Right cardiac atrium (tissue), 5 donors: ENCODE results near the gene SELENOI. TPM values are rescaled to one million over a fixed set of nuclear protein-coding genes. Genes with fewer than 3 reads are reported as not detected.
"Not testable (repeated sequence)": the region's sequence is repeated elsewhere in the genome, so short reads cannot be mapped to it uniquely, and the experiment has no call there.

Experiments used
- ATAC-seq, 2 donors: fragments of 200-7000 bp; cut with Tn5 transposase; one replicate each; pipeline versions ENCODE4 v1.8.0 to v1.9.1; 2020; ENCODE audit warnings: moderate library complexity in 2 of 2, mild to moderate bottlenecking in 1 of 2
- DNase-seq, 3 donors: peaks; one replicate each; pipeline ENCODE4 v3.0.0-alpha.2; 2020
- H3K27ac ChIP-seq: one replicate; pipeline ENCODE4 v1.5.1; 2013; ENCODE audit warnings: mild to moderate bottlenecking, low read length, control low read depth, moderate library complexity
- H3K27me3 ChIP-seq: one replicate; pipeline ENCODE4 v1.6.1; 2013; ENCODE audit not compliant: control insufficient read depth, insufficient read depth
- H3K4me1 ChIP-seq: one replicate; pipeline ENCODE4 v1.6.1; 2013; ENCODE audit warnings: low read length; ENCODE audit not compliant: control insufficient read depth, insufficient read depth
- H3K4me3 ChIP-seq: one replicate; pipeline ENCODE4 v1.5.1; 2013; ENCODE audit warnings: low read length, control low read depth
- H3K9me3 ChIP-seq: one replicate; pipeline ENCODE4 v1.6.1; 2013; ENCODE audit warnings: low read length; ENCODE audit not compliant: control insufficient read depth
- WGBS: extraction: QIAGEN DNeasy Blood & Tissue Kit; methylation state at CpG from one replicate; pipeline ENCODE4 v1.1.7; 2013; 5-methylcytosine and 5-hydroxymethylcytosine counted together
- intact Hi-C, 4 donors: fragments of 100-400 bp; cut with DNase I; formaldehyde crosslinking; loops; one replicate each; pipeline versions ENCODE4 v1.11.0 to v1.14.0; 2022 to 2023
- polyA plus RNA-seq: library from polyadenylated mRNA; stranded (reverse); fragments of 200-250 nt; gene quantifications from one replicate; pipeline ENCODE4 v1.2.3, GENCODE V29; 2013
- total RNA-seq, 4 donors: library from RNA; stranded (reverse); fragmentation: NEBNext Ultra II Directional; extraction: Animal tissue kit (Norgen Biotek cat#: 25700); gene quantifications; one replicate each; pipeline ENCODE4 v1.2.1, GENCODE V29; 2021
- donor health status: healthy with polysubstance abuse.
- donor health status: DM: no; HTN: yes; CAD: no.
- donor health status: DM: no; HTN: no; CAD: no.
- donor health status: DM: no; HTN: yes; CAD: no; lungs with severe emphysema.
- donor health status: DM: yes; HTN: yes; CAD: no.

SELENOI gene
- total and polyA plus RNA-seq, 5 donors: 3.8 to 20.2 (median 16.0) TPM

DNA sequence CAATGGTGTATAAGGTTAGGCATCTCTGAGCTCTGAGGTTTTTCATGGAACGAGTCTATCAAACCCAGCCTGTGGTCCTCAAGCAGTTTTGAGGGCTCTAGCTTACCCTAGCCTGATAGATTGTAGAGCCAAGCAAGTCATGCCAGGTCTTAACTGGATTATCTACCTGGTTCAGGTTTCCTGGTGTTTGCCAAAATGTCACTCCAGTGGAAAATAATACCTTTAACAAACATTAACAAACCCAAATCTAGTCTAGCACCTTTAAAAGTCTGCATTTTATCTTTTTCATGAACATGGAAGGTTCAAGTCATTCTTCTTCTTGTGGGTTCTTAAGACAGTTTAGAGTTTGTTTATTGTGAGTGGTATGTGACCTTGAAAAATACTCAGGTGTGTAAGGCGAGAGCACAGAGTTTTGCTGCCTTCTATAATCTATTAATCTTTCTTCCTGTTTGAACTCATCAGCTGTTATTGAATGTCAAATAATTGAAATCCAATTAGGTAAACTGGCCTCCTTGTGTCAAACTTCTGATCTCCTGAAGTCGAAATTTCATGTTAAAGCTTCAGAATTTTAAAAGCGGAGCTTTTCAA is 14.0 kb downstream of the SELENOI start:
- H3K4me3 ChIP-seq: no peak overlapping the region
- intact Hi-C loops: no loop called here
- H3K9me3 ChIP-seq: no peaks in the 10 kb centered on the region
- no peaks in the 10 kb centered on the region for H3K27me3 ChIP-seq
- no peak overlapping the region for H3K27ac ChIP-seq
- 95% methylated on average over 4 of the region's 4 CpGs for WGBS
- ATAC-seq (no peak), DNase-seq (no peak)
- peaks cover 1% of the 10 kb centered on the region for H3K4me1 ChIP-seq

DNA sequence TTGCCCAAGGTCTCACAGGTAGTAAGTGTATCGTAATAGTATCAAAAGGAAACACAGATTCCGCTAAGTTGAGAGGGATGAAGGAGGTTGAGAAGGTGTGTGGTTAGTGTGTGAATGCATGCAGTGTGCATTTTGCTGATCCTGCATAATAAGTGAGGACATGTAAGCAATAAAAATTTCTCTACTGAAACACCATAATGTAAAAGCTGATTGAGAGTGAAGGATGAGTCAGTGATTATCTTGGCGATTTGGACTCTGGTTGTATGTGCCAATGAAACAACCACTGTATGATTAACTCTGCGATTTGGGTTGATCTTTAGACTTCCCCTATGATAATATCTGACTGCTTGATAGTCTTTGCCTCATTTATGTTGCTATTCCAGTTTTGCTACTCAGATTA is 17.4 kb downstream of the SELENOI start:
- no peak overlapping the region for H3K4me3 ChIP-seq
- DNase-seq: no peak
- H3K9me3 ChIP-seq: no peaks in the 10 kb centered on the region
- H3K27ac ChIP-seq: no peak overlapping the region
- intact Hi-C loops: no loop called here
- peaks cover 3% of the 10 kb centered on the region for H3K4me1 ChIP-seq
- no peak for ATAC-seq
- no peaks in the 10 kb centered on the region for H3K27me3 ChIP-seq
- 91% methylated on average over 4 of the region's 4 CpGs for whole genome bisulfite sequencing

DNA sequence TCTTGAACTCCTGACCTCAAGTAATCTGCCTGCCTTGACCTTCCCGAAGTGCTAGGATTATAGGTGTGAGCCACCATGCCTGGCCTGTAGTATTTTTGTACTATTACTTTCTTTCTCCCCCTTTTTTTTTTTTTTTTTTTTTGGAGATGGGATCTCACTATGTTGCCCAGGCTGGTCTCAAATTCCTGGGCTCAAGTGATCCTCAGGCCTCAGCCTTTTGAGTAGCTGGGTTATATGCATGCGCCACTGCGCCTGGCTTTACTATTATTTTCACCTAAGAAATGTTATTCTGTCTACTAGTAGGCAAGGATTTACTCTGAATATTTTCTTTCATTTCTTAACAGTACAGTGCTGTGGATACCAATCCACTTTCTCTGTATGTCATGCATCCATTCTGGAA is 18.0 kb downstream of the SELENOI start:
- intact Hi-C loops: no loop called here
- no peaks in the 10 kb centered on the region for H3K27me3 ChIP-seq
- DNase-seq (no peak), ATAC-seq (no peak)
- no peak overlapping the region for H3K27ac ChIP-seq
- H3K9me3 ChIP-seq: no peaks in the 10 kb centered on the region
- WGBS: 79% methylated on average over 3 of the region's 3 CpGs
- no peak overlapping the region for H3K4me3 ChIP-seq
- H3K4me1 ChIP-seq: peaks cover 3% of the 10 kb centered on the region

DNA sequence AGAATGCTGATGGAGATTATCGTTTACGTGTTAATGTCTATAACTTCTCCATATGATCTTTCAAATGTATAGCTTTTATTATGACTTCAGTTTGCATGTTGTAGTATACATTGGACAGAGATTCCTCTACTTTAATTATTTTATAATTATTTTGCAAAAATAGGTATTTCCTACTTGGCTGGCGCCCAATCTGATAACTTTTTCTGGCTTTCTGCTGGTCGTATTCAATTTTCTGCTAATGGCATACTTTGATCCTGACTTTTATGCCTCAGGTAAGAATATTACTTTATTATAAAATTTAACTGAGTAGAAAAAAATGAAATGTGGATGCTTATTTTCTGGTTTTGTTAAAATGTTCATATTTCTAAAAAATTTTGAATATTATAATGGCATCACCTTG is 18.7 kb downstream of the SELENOI start:
- ATAC-seq (no peak), DNase-seq (no peak)
- WGBS: 90% methylated on average over 4 of the region's 4 CpGs
- Histone ChIP-seq H3K27me3 (no peaks in the 10 kb centered on the region), H3K9me3 (no peaks in the 10 kb centered on the region), H3K27ac (no peak overlapping the region), H3K4me3 (no peak overlapping the region), H3K4me1 (peaks cover 3% of the 10 kb centered on the region)
- intact Hi-C loops: no loop called here

GRCh38 chr2:26366957-26367356 is 21.0 kb downstream of the SELENOI start:
- intact Hi-C loops: no loop called here
- no peak overlapping the region for H3K4me3 ChIP-seq

GRCh38 chr2:26369664-26370063 is 23.7 kb downstream of the SELENOI start:
- 56% methylated on average over 2 of the region's 2 CpGs for WGBS
- H3K27me3 ChIP-seq, DNase-seq, ATAC-seq, H3K4me3 ChIP-seq, H3K9me3 ChIP-seq, intact Hi-C loops, H3K27ac ChIP-seq, H3K4me1 ChIP-seq: not testable (repeated sequence)

More at GRCh38 chr2:26366957-26367356, 21.0 kb downstream of the SELENOI start:
- 91% methylated on average over 5 of the region's 5 CpGs for WGBS
- Histone ChIP-seq H3K4me1 (peaks cover 2% of the 10 kb centered on the region), H3K27ac (no peak overlapping the region), H3K27me3 (no peaks in the 10 kb centered on the region), H3K9me3 (no peaks in the 10 kb centered on the region)
- ATAC-seq (no peak), DNase-seq (no peak)

- H3K9me3 ChIP-seq, H3K4me3 ChIP-seq, H3K4me1 ChIP-seq, H3K27ac ChIP-seq, intact Hi-C loops, ATAC-seq, H3K27me3 ChIP-seq: not testable (repeated sequence)
- 91% methylated on average over 15 of the region's 31 CpGs for WGBS
- DNase-seq: peak in 1 of 3 donors; percentile 58
Observed at GRCh38 chr2:26370909-26371308, 25.0 kb downstream of the SELENOI start.

GRCh38 chr2:26376799-26377198 is 30.9 kb downstream of the SELENOI start:
- H3K4me1 ChIP-seq: no peaks in the 10 kb centered on the region
- DNase-seq (no peak), ATAC-seq (no peak)
- 98% methylated on average over 1 of the region's 1 CpG for WGBS
- H3K27me3 ChIP-seq: no peaks in the 10 kb centered on the region
- H3K4me3 ChIP-seq: no peak overlapping the region
- no peaks in the 10 kb centered on the region for H3K9me3 ChIP-seq
- H3K27ac ChIP-seq: no peak overlapping the region
- intact Hi-C loops: no loop called here

- Histone ChIP-seq H3K9me3 (no peaks in the 10 kb centered on the region), H3K4me3 (no peak overlapping the region), H3K27me3 (no peaks in the 10 kb centered on the region), H3K4me1 (no peaks in the 10 kb centered on the region), H3K27ac (no peak overlapping the region)
- intact Hi-C loops: no loop called here
- ATAC-seq (no peak), DNase-seq (no peak)
- 79% methylated on average over 2 of the region's 2 CpGs for WGBS
Observed at GRCh38 chr2:26380281-26380680, 34.3 kb downstream of the SELENOI start.

- DNase-seq (no peak), ATAC-seq (no peak)
- Histone ChIP-seq H3K9me3 (no peaks in the 10 kb centered on the region), H3K27ac (no peak overlapping the region), H3K27me3 (no peaks in the 10 kb centered on the region), H3K4me1 (no peaks in the 10 kb centered on the region), H3K4me3 (no peak overlapping the region)
- intact Hi-C loops: no loop called here
- 87% methylated on average over 3 of the region's 3 CpGs for WGBS
Observed at GRCh38 chr2:26382564-26382963, 36.6 kb downstream of the SELENOI start.

DNA sequence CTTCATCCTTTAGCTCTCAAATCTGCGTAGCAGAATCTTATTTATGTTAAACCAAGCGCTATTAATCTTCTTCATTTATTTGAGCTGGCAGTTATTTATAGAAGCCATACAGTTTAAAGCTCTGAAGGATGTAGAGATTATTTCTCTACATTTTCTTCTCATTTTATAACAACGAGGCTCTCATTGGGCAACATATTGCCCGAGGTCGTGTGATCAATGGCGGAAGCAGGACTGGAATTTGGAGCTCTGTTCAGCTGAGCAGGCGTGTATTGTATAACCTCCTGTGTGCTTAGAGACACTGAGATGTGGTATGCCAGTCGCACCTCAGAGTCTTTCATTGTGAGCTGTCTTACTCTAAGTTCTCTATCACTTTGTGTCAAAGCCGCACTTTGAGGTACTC is 38.2 kb downstream of the SELENOI start:
- no peak for ATAC-seq
- H3K4me3 ChIP-seq: no peak overlapping the region
- 95% methylated on average over 9 of the region's 9 CpGs for WGBS
- intact Hi-C loops: no loop called here
- no peak overlapping the region for H3K27ac ChIP-seq
- no peaks in the 10 kb centered on the region for H3K9me3 ChIP-seq
- H3K4me1 ChIP-seq: no peaks in the 10 kb centered on the region
- no peaks in the 10 kb centered on the region for H3K27me3 ChIP-seq
- DNase-seq: no peak

DNA sequence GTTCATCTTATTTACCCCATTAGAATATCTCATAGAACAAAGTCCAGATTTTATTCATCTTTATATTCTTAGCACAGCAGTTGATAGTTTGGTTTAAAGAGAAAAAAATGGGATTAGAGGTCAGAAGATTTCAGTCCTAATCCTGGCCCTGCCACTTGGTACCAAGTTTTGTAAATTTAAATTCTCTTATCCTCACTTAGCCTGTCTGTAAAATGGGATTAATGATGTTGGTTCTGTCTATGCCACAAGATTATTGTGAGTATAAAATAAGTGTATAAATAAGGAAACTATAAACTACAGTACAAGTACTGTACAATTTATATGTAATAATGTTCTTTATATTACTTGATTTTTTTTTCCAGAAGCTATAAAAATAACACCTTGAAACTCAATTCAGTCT is 38.7 kb downstream of the SELENOI start:
- H3K27ac ChIP-seq: no peak overlapping the region
- no peak overlapping the region for H3K4me3 ChIP-seq
- DNase-seq: no peak
- no peaks in the 10 kb centered on the region for H3K9me3 ChIP-seq
- no peaks in the 10 kb centered on the region for H3K4me1 ChIP-seq
- intact Hi-C loops: no loop called here
- no peak for ATAC-seq
- H3K27me3 ChIP-seq: no peaks in the 10 kb centered on the region
